HG03432 (cell line): ENCODE data around the gene KLHL40.

Source experiments
- ATAC-seq: cut with Tn5 transposase; IDR thresholded peaks from one replicate; pipeline ENCODE4 v1.9.1; 2021; ENCODE audit warnings: mild to moderate bottlenecking, moderate library complexity; ENCODE audit not compliant: unreplicated experiment

The KLHL40 gene

DNA sequence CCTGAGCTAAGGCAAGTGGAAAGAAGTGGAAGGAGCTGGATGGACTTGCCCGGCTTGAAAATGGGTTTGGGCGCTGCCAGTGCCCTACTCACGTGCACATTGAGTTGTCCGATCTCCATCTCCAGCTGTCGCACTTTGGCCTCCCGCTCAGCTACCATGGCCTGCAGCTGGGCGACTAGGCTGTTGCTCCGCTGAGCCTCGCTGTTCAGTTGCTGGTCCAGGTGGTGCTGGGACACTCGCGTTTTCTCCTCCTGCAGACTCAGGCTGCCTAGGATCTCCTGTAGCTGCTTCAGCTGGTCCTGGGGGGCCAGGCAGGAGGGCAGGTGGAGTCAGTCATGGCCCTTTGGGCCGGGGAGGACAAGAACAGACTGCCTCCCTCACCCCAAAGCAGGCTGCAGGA is 50.3 kb downstream of the KLHL40 start:
- ATAC-seq: no peak

DNA sequence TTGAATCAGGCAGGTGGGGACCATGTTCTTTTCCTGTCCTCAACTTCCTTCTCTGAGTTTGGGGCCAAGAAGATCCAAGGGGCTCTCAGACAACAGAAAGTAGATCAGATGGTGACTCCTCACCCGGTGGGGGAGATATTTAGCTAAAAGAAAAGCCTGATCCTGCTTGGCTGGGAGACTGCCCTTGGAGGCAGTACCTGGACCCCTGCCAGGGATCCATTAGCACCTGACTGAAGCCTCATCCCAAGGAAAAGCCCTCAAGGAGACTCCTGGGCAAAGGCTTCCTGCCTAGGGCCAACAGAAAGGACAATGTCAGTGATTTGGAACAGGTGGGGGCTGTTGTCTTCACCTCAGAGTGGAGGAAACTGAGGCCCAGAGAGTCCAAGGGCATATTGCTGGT is 50.7 kb downstream of the KLHL40 start:
- no peak for ATAC-seq

DNA sequence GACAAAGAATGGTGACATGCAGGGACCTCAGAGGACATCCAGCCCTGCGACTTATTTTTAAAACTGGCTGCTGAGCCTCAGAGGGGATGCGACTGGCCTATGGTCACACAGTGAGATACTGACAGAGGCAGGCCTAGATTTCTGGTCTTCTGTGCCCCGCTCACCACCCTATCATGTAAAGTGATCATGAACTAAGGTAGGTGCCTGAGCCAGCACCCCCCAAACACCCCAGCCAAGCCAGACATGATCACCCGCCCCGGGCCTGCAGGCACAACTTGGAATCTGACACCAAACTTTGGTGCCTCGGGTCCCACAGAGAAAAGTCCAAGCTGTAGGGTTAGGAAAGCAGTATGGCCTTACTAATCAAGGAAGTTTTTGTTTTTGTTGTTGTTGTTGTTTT is 51.2 kb downstream of the KLHL40 start:
- no peak for ATAC-seq

DNA sequence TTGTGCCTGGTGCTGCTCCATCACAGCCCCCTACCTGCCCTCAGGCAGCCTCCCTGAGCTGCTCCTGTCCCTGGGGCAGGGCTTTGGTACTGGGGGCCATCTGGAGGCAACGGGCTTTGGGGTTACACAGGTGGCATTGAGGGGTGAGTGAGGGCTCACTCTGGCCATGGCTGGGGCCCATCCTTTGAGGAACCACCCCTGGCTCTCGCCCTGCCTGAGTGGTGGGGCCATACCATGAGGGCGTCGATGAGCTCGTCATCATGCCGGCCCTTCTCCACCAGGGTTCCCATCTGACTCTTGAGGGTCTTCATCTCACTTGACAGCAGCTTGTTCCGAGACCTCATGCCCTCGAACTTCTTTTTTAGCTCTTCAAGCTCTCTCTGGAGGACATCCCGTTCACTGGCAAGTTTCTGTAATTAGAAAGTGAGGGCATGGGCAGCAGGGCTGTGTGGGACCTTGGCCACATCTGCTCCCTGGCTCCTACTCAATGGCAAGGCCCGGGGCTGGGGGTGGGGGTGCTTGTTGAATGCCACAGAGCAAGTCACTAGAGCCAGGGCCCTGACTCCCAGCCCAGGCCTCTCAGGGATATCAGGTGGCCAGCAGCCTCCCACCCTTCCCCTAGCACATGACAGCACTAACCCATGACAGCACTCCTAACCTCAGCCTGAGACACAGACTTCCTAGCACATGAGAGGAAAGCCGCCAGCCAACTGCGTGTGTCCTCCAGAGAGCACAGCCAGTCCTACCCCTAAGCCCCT is 54.2 kb downstream of the KLHL40 start:
- no peak for ATAC-seq

DNA sequence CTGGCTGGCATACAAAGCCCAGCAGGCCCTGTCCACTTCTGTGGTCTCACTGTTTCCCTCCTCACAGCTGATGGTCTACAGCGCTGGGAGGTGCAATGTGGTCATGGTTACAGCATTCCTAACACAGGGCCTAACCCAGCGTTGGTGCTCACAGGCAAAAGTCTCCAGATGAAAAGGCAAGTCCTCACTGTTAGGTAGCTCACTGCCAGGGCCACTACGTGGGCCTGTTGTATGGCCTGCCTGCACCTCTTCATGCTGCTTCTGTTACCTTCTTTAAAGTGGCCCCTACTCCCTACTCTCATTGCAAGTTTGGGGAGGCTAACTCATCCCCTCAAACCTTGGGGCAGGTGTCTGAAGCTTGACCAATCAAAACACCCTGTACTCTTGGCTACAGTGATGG is 56.5 kb downstream of the KLHL40 start:
- ATAC-seq: no peak
